ENCODE data around the gene TIMP2.

DNA sequence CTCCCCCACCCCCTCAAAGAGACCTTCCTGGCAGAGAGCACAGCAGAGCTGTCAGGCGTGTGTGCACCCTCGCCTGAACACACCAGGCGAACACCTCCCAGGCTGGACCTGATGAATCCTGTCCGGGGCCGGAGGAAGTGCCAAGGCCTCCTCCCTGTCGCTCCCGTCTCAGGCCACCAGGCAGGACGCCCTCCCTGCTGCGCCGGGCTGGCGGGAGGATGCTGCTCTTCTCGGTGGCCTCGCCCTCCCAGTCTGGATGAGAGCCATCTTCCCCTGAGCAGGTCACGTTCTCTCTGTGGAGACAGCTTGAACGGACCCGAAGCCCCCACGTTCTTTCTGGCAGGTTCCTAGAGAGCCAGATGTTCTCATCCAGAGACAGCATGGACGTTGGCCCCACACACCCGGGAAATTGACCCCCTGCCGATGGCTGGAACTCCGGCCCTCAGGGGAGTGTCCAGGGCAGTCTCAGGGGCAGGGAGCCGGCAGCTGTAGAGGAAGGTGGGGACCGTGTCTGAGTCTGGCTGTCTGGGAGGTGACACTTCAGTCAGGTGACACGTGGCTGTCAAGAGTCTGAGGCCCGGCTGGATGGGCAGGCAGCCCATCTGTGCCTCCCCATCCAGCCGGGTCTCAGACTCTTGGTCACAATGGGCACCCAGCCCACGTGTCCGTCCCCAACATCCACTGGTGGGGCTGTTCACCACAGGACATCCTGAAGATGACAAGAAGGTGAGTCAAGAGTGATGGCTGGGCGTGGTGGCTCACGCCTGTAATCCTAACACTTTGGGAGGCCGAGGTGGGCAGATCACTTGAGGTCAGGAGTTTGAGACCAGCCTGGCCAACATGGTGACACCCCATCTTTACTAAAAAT lies 5.0 kb upstream of the TIMP2 start:
- TF ChIP-seq, protein P1, sequence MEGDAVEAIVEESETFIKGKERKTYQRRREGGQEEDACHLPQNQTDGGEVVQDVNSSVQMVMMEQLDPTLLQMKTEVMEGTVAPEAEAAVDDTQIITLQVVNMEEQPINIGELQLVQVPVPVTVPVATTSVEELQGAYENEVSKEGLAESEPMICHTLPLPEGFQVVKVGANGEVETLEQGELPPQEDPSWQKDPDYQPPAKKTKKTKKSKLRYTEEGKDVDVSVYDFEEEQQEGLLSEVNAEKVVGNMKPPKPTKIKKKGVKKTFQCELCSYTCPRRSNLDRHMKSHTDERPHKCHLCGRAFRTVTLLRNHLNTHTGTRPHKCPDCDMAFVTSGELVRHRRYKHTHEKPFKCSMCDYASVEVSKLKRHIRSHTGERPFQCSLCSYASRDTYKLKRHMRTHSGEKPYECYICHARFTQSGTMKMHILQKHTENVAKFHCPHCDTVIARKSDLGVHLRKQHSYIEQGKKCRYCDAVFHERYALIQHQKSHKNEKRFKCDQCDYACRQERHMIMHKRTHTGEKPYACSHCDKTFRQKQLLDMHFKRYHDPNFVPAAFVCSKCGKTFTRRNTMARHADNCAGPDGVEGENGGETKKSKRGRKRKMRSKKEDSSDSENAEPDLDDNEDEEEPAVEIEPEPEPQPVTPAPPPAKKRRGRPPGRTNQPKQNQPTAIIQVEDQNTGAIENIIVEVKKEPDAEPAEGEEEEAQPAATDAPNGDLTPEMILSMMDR (IDR thresholded peaks at IDR 0.05): no peak
- TF ChIP-seq POLR2A (IDR thresholded peaks at IDR 0.05): no peak

Measured in heart left ventricle (tissue), 13 donors.